Activated CD8-positive, alpha-beta memory T cell treated with anti-CD3 and anti-CD28 coated beads for 48 hours (primary cell): ENCODE data around the gene HNRNPU.
"Not testable (repeated sequence)": the region's sequence is repeated elsewhere in the genome, so short reads cannot be mapped to it uniquely, and the experiment has no call there.

ENCODE experiments used
- DNase-seq, 3 experiments: peaks; one replicate each; pipeline ENCODE4 v3.0.0-alpha.2; 2020; ENCODE audit warnings: low read depth in 2 of 3, low spot score in 2 of 3

Gene HNRNPU

DNA sequence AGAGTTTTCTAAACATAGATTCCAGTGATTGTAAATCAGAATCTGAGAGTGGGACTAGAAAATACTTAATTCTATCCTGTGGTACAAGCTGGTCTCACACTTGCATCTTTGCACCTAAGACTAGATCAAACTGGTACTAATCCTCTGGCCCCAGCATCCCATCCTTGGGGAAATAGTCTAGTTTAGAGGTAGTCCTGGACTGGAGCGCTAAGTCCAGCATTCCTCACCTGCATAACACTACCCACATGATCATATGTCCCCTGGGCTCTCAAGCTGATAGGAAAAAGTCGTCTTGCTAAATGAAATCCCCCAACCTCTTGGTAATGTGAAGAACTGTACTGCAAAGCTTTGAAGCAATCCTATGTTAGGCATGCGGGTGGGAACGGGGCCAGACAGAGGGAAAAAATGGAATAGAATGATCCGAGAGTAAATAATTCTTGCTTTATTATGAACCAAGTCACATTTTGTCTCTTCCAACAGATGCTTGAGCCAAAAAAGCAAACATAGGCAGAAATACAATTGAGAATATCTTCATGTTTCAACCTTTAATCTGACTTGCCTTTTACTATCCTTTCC, 24.0 kb downstream of the HNRNPU start:
- no peak for DNase-seq

DNA sequence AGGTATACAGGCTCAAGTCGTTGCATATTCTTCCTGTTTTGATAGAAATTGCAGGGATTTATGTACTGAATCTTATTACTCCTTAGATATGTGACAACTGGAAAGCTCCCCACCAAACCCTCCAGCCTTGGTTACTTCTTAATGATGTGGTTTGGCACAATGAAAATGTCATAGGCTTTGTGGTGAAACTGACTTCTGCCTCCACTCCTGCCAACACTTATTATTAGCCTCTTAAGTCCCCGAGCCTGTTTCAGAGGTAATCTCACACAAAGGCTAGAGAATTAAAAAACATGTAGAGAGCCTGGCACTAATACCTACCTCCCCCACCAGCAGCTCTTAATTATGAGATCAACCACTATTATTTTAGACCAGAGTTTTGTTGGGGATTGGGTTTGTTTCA, 24.7 kb downstream of the HNRNPU start:
- DNase-seq = no peak

- no peak for DNase-seq
These were observed 26.6 kb downstream of the HNRNPU start for GRCh38 chr1:244837597-244838258.

DNA sequence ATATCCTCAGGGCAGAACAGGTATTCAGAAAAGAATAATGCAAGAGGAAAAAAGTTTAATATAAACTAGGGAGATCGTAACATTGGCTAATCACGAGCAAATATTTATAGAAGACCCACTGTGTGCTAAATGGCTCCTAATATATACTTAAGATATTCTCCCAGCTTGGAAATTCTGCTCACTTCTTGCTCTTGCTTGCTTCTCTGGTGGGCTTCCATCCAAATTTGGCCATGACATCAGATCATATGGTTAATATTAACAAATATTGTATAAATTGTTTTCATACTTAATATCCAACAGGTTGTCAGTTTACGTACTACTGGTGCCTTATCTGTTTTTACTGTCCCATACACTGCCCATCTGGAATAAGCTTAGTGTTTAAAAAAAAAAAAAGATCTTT, 27.8 kb downstream of the HNRNPU start:
- DNase-seq = no peak

GRCh38 chr1:244836135-244836521, 28.2 kb downstream of the HNRNPU start:
- no peak for DNase-seq

GRCh38 chr1:244835276-244836134, 28.8 kb downstream of the HNRNPU start, which contains the start of gene COX20:
TSS of gene COX20 (plus strand) at chr1:244835658. CDS start at chr1:244835715, 57 bp downstream.
- peak; percentile 78 to 91 (median 89) for DNase-seq

GRCh38 chr1:244834543-244835275, 29.6 kb downstream of the HNRNPU start:
- peak in 1 of 3 experiments; percentile 68 for DNase-seq

DNA sequence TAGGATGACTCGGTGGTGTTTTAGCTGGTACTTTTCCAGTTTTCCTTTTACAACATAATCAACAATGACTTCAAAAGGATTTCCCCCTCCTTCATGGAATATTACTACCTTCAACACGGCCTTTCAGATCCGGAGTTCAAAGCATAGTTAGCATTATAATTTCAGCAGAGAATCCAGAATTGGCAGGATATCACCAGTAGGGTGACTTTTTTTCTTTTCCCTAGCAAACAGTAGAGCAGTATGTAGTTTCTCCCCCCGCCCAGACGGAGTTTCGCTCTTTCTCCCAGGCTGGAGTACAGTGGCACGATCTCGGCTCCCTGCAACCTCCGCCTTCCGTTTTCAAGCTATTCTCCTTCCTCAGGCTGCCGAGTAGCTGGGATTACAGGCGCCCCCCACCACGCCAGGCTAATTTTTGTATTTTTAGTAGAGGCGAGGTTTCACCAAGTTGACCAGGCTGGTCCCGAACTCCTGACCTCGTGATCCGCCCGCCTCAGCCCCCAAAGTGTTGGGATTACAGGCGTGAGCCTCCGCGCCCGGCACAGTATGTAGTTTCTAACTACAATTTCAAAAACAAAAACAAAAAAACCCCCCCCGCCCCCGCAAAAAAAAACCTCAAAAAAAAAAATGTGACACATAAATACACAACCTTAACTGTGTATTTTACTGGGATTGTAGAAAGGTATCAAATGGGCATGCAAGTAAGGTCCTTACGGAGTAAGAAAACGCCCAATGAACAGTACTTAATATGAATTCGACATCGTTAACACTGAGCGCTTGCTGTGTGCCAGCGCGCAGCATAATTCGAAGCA, 30.4 kb downstream of the HNRNPU start:
- DNase-seq = peak in 2 of 3 experiments; percentile 21 to 25

GRCh38 chr1:244833260-244833659, 31.1 kb downstream of the HNRNPU start:
- not testable (repeated sequence) for DNase-seq

DNA sequence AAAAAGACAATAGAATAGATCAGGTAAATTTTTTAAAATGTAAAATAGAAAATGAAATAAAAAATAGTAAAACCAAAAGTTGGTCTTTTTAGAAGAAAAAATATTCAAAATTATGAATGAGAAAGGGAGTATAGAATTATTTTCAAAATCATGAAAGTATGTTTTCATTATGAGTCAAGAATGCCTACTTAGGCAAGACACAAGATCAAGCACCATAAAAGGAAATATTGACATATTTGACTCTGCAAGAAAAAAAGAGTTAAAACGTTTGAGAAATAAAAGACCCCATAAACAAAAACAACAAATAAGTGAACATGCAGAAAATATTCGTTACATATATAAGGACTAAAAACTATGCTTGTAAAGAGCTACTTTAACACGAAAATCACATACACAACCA, 33.7 kb downstream of the HNRNPU start:
- no peak for DNase-seq

- no peak for DNase-seq
These were observed 37.6 kb downstream of the HNRNPU start for GRCh38 chr1:244826712-244827111.

DNA sequence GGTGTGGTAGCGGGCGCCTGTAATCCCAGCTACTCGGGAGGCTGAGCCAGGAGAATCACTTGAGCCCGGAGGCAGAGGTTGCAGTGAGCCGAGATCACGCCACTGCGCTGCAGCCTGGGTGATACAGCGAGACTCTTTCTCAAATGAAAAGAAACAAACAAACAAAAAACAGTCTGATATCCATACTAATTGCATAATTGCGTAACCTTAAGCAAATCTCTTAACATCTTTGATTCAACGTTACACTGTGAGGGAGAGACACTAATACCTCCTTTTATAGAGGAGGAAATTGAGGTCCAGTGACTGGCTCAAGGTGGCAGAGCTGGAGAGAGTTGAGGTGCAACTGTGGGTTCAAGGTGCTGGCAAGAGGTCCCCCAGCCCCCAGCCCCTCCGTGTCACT, 41.5 kb downstream of the HNRNPU start:
- no peak for DNase-seq

- no peak for DNase-seq
These were observed 43.2 kb downstream of the HNRNPU start for GRCh38 chr1:244821134-244821533.

DNA sequence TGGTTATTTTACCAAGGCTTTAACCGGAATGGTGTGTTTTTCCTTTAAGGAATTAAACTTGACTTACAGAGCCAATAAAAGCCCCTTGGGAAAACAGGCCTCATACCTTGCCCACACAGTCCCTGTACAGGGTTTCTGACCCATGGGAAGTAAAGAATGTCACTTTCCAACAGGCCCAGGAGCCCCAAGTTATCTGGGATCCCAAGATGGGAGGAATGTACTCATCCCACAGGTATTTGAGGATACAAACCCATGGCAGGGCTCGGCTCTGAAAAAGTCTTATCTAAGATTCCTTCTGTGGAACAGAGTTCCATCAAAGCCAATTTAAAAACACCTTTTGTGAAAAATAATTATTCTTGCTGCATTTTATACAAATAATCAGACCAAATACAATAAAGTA, 44.2 kb downstream of the HNRNPU start:
- DNase-seq = no peak

DNA sequence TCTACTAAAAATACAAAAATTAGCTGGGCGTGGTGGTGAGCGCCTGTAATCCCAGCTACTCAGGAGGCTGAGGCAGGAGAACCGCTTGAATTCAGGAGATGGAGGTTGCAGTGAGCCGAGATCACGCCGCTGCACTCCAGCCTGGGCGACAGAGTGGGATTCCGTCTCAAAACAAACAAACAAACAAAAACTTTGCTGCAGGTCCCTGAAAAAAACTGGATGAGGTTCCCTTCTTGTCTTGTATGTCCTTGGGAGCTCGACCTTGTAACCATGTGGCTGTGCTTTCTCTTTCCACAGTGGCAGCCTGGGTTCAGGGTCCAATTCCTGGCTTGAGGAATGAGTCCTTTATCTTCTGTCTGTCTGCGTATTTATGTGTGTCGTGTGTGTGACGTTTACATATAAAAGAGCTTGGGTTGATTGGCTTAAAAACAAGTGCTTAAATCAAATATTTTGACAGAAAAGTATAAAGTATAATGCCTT, 46.9 kb downstream of the HNRNPU start:
- DNase-seq = no peak

GRCh38 chr1:244815600-244816099, 48.7 kb downstream of the HNRNPU start:
- DNase-seq = no peak

DNA sequence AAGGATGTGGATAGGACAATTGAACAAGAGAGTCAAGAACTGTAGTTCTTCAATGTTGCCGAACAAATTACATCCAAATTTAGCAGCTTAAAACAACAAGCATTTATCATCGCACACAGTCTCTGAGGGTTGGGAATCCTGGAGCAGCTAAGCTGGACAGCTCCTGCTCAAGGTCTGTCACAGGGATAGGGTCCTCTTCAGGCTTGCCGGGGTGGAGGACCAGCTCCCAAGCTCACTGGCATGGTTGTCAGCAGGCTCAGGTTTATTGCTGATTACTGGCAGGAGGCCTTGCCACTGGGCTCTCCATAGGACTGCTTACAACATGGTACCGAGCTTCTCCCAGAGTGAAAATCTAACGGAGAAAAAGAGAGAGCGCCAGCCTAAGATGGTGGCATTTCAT, 51.0 kb downstream of the HNRNPU start:
- no peak for DNase-seq

DNA sequence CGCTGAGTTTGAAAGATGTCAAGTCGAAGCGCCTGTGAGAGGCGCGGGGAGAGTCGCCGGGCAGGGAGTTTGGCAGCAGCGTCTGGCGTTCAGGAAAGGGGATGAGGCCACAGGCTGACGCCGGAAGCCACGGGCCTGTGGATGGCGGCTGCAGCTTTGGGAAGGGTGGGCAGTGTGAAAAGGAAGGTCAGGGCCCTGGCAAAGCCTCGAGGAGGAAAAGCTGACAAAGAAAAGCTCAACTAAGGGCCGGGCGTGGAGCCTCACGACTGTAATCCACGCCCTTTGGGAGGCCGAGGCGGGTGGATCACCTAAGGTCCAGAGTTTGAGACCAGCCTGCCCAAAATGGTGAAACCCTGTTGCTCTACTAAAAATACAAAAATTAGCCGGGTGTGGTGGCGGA, 54.1 kb downstream of the HNRNPU start:
- no peak for DNase-seq

GRCh38 chr1:244807138-244807537, 57.2 kb downstream of the HNRNPU start:
- no peak for DNase-seq

DNA sequence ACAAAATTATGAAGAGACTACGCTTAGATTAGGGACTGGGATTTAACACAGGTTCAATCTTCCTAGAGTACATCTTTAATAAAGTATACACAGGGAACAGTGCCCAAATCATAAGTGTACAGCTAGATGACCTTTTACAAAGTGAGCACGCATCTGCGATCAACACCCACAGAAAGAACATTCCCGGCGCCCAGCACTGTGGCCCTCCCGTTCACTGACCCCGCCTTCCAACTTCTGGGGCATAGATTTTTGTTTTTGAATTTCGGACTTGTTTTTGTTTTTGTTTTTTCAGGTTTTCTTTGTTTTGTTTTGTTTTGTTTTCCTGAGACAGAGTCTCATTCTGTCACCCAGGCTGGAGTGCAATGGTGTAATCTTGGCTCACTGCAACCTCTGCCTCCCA, 59.5 kb downstream of the HNRNPU start:
- no peak for DNase-seq
